GM12878 (cell line): ENCODE results near the gene NPSR1. TPM values are rescaled to one million over a fixed set of nuclear protein-coding genes. Genes with fewer than 3 reads are reported as not detected.

ENCODE experiments used
- ATAC-seq: fragments of 200-7000 bp; cut with Tn5 transposase; 3 replicates; pipeline ENCODE4 v1.9.1; 2020; ENCODE audit warnings: mild to moderate bottlenecking, moderate library complexity
- BruUV-seq: library from RNA; stranded (reverse); fragments of 400-500 nt; replicated peaks from 2 replicates; lab custom pipeline; 2021; lab: Mats Ljungman, UMichigan
- CTCF ChIA-PET: fragments of 300-600 bp; sonication (Branson Sonifier 250); formaldehyde crosslinking; extraction: SDS; loops from one replicate; lab custom pipeline; 2021; ENCODE audit warnings: inconsistent platforms; lab: Yijun Ruan, JAX
- POLR2A ChIA-PET: fragments of 350-600 bp; formaldehyde crosslinking; extraction: SDS; loops from one replicate; lab custom pipeline; 2021; ENCODE audit warnings: inconsistent platforms; lab: Charles Lee
- RAD21 ChIA-PET: fragments of 300-600 bp; sonication (Branson Sonifier 250); formaldehyde crosslinking; loops from one replicate; lab custom pipeline; 2023; ENCODE audit warnings: antibody characterized with exemption; ENCODE audit not compliant: unreplicated experiment; lab: Charles Lee
- SMC1A ChIA-PET: fragments of 300-600 bp; sonication (Branson Sonifier 250); formaldehyde crosslinking; loops from one replicate; lab custom pipeline; 2023; ENCODE audit not compliant: unreplicated experiment, uncharacterized antibody; lab: Charles Lee
- DNase-seq: peaks from one replicate; pipeline ENCODE4 v3.0.0-alpha.2; 2011; ENCODE audit warnings: low read depth, low spot score
- FAIRE-seq: peaks from 3 replicates; lab custom pipeline; 2011; peaks lifted over from hg19 to GRCh38; lab: Jason Lieb, UNC
- H2AFZ ChIP-seq: 2 replicates; pipeline ENCODE4 v1.6.0; 2011; ENCODE audit warnings: low read depth, low read length, control low read depth; ENCODE audit not compliant: control insufficient read depth
- H3K27ac ChIP-seq: 2 replicates; pipeline ENCODE4 v1.5.1; 2011; ENCODE audit warnings: control low read depth; ENCODE audit not compliant: control insufficient read depth, insufficient read depth
- H3K27me3 ChIP-seq, 2 experiments: replicated peaks in 1 of 2; 2 replicates each; pipeline versions ENCODE4 v1.6.0 to v1.6.1; 2011; ENCODE audit warnings: low read length in 1 of 2; ENCODE audit not compliant: control insufficient read depth in 2 of 2, insufficient read depth in 2 of 2
- H3K36me3 ChIP-seq, 2 experiments: 2 replicates each; pipeline ENCODE4 v1.5.1; 2011; ENCODE audit warnings: low read length in 1 of 2; ENCODE audit not compliant: control insufficient read depth in 2 of 2, insufficient read depth in 2 of 2
- H3K4me1 ChIP-seq: 2 replicates; pipeline ENCODE4 v1.6.1; 2011; ENCODE audit warnings: mild to moderate bottlenecking, low read length, moderate library complexity, mixed read lengths; ENCODE audit not compliant: control insufficient read depth, insufficient read depth
- H3K4me2 ChIP-seq: 2 replicates; pipeline ENCODE4 v1.6.0; 2011; ENCODE audit warnings: control low read depth; ENCODE audit not compliant: control insufficient read depth, insufficient read depth
- H3K4me3 ChIP-seq: fragments of 200-600 bp; sonication (generic); 2 replicates; pipeline ENCODE4 v1.5.1; 2016
- H3K79me2 ChIP-seq: 2 replicates; pipeline ENCODE4 v1.6.0; 2011; ENCODE audit warnings: low read length; ENCODE audit not compliant: control insufficient read depth, insufficient read depth
- H3K9ac ChIP-seq: 2 replicates; pipeline ENCODE4 v1.8.0; 2011; ENCODE audit warnings: low read length, control low read depth, mixed read lengths; ENCODE audit not compliant: control insufficient read depth, insufficient read depth
- H3K9me3 ChIP-seq: replicated peaks from 3 replicates; pipeline ENCODE4 v1.5.1; 2011; ENCODE audit warnings: mild to moderate bottlenecking, low read length; ENCODE audit not compliant: control insufficient read depth, insufficient read depth
- H4K20me1 ChIP-seq: 2 replicates; pipeline ENCODE4 v1.6.0; 2011; ENCODE audit not compliant: control insufficient read depth, insufficient read depth
- BHLHE40 ChIP-seq, 2 experiments: fragments of 450-650 bp in 1 of 2; IDR thresholded peaks; 2 replicates each; pipeline ENCODE4 v1.6.1; 2011 to 2017; ENCODE audit warnings: low read depth in 2 of 2, borderline replicate concordance in 1 of 2, improper control_type of control experiment in 1 of 2, low read length in 1 of 2, mild to moderate bottlenecking in 1 of 2
- TARDBP ChIP-seq: IDR thresholded peaks from 2 replicates; pipeline ENCODE4 v1.6.1; 2016; ENCODE audit warnings: borderline replicate concordance
- WGBS: methylation state at CpG from one replicate; pipeline ENCODE4 v1.1.6; 2016; ENCODE audit warnings: low lambda C conversion rate; ENCODE audit not compliant: insufficient replicate concordance, insufficient coverage; ENCODE audit errors: missing lambda C conversion rate; 5-methylcytosine and 5-hydroxymethylcytosine counted together
- in situ Hi-C: fragments of 300-500 bp; cut with MboI; formaldehyde crosslinking; loops from 9 replicates; pipeline ENCODE4 v1.14.3; 2018; ENCODE audit warnings: mixed read lengths
- intact Hi-C: fragments of 100-400 bp; cut with micrococcal nuclease; formaldehyde crosslinking; loops from one replicate; pipeline ENCODE4 v1.14.2; 2022; ENCODE audit not compliant: unreplicated experiment
- polyA plus RNA-seq, 11 experiments: library from polyadenylated mRNA; depleted of rRNA in 4 of 11; unstranded in 6 of 11; stranded (reverse) in 5 of 11; fragments of >200 nt; fragmentation: Nextera tagmentation in 4 of 11; fragmentation: Illumina TruSeq in 1 of 11; extraction: Ambion mirVana in 4 of 11; extraction: Trizol in 1 of 11; gene quantifications; 1 replicate in 1 of 11; 2 replicates in 10 of 11; pipeline versions ENCODE4 v1.2.1 to v1.2.3, GENCODE V29; 2011 to 2016; ENCODE audit warnings: inconsistent platforms in 2 of 11, missing spikeins in 2 of 11, low read depth in 1 of 11
- total RNA-seq, 4 experiments: library from RNA; depleted of rRNA in 3 of 4; stranded (reverse); fragments of >200 nt in 3 of 4; fragmentation: Illumina TruSeq in 1 of 4; extraction: Trizol in 1 of 4; gene quantifications; 2 replicates each; pipeline versions ENCODE4 v1.2.1 to v1.2.3, GENCODE V29; 2013 to 2021
- TF ChIP-seq, protein P1 (sequence below): IDR thresholded peaks from 2 replicates; pipeline ENCODE4 v1.6.1; 2012; ENCODE audit warnings: mild to moderate bottlenecking, low read depth, low read length

NPSR1 gene
- total and polyA plus RNA-seq, 10 of the 15 experiments (the other 5 are each of a cell fraction or from before 2014, with no cell fraction given): 0.20 TPM; not detected in 9

DNA sequence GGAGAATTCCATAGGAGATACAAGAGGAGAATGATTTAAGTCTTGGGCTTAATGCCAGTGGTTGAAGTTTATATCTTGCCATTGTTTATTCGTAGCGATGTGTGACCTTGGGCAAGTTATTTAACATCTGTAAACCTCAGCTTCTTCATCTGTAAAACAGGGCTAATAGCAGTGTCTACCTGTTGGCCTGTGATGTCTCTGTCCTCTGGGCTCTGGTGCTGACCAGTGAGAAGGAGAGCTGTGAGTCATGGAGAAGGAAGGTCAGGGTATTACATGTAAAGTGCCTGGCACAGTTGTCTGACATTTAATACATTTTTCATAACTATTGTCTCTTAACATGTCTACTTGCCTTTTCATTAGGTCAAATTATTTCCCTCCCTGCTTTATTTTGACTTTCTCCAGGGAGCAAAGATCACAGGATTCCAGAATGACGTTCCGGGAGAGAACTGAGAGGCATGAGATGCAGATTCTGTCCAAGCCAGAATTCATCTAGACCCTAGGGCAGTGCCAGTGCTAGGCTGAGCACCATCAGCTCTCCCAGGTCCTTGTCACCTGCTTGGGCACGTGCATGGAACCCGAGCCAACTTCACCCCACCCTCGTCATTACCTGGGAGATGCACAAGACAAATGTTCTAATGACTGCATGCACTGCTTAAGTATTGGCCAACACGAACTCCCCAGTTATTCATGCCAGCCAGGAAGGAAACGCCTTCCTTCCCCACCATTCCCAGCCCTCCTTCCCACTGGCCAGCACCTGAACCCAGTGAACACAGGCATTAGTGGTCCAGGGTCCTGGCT is 191.3 kb downstream of the NPSR1 start:
- ATAC-seq: no peak
- H3K4me1 ChIP-seq: no peaks in the 10 kb centered on the region
- no peak overlapping the region for H3K4me2 ChIP-seq
- DNase-seq: no peak
- no peak overlapping the region for H3K4me3 ChIP-seq
- no peak for FAIRE-seq
- H3K79me2 ChIP-seq: no peaks in the 10 kb centered on the region
- ChIA-PET RAD21 (no interaction called here), POLR2A (no interaction called here), CTCF (no interaction called here)
- in situ Hi-C loops: no loop called here
- H3K9ac ChIP-seq: no peak overlapping the region
- no TSS peak for BruUV-seq
- intact Hi-C loops: no loop called here
- H3K27ac ChIP-seq: no peak overlapping the region
- no peak overlapping the region for H2AFZ ChIP-seq
- TF ChIP-seq BHLHE40 (IDR thresholded peaks at IDR 0.05; ENCODE audit: borderline replicate concordance in 1 of 2, low read depth in 2 of 2, low read length in 1 of 2) (0 out of 4 replicates have a peak, but pooled peaks of 1 of the 2 experiments have one; percentile 16), TARDBP (no peak)
- TF ChIP-seq, protein P1, sequence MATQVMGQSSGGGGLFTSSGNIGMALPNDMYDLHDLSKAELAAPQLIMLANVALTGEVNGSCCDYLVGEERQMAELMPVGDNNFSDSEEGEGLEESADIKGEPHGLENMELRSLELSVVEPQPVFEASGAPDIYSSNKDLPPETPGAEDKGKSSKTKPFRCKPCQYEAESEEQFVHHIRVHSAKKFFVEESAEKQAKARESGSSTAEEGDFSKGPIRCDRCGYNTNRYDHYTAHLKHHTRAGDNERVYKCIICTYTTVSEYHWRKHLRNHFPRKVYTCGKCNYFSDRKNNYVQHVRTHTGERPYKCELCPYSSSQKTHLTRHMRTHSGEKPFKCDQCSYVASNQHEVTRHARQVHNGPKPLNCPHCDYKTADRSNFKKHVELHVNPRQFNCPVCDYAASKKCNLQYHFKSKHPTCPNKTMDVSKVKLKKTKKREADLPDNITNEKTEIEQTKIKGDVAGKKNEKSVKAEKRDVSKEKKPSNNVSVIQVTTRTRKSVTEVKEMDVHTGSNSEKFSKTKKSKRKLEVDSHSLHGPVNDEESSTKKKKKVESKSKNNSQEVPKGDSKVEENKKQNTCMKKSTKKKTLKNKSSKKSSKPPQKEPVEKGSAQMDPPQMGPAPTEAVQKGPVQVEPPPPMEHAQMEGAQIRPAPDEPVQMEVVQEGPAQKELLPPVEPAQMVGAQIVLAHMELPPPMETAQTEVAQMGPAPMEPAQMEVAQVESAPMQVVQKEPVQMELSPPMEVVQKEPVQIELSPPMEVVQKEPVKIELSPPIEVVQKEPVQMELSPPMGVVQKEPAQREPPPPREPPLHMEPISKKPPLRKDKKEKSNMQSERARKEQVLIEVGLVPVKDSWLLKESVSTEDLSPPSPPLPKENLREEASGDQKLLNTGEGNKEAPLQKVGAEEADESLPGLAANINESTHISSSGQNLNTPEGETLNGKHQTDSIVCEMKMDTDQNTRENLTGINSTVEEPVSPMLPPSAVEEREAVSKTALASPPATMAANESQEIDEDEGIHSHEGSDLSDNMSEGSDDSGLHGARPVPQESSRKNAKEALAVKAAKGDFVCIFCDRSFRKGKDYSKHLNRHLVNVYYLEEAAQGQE: peak; percentile 40; the same call in 1 of the 2 replicates
- TF ChIP-seq, all 136 proteins: peak for 2
- 18% methylated on average over 9 of the region's 9 CpGs for WGBS
- Histone ChIP-seq H3K36me3 (no peaks in the 10 kb centered on the region), H3K9me3 (no peaks in the 10 kb centered on the region), H3K27me3 (no peaks in the 10 kb centered on the region; a peak in 1 of 4 replicates), H4K20me1 (no peaks in the 10 kb centered on the region)
- SMC1A ChIA-PET: interaction anchor here (1.0 kb wide), 1 partner anchor 92 kb away, joined by 3 read pairs; no protein-coding TSS in a partner anchor
